22Rv1 (cell line): ENCODE results near the gene ADAM12.
A peak's percentile ranks its signal among the peaks of the same experiment; 100 is the strongest.

Experiments
- H3K27ac ChIP-seq: fragments of 450-650 bp; 2 replicates; pipeline ENCODE4 v1.5.1; 2017
- CTCF ChIP-seq: fragments of 450-650 bp; IDR thresholded peaks from 2 replicates; pipeline ENCODE4 v1.5.1; 2017; ENCODE audit warnings: mild to moderate bottlenecking
- ZFX ChIP-seq: fragments of 450-650 bp; IDR thresholded peaks from 2 replicates; pipeline ENCODE4 v1.6.1; 2017; ENCODE audit warnings: antibody characterized with exemption, borderline replicate concordance

The ADAM12 gene

GRCh38 chr10:126170776-126171175, 217.5 kb downstream of the ADAM12 start:
- TF ChIP-seq ZFX (no peak), CTCF (no peak)
- H3K27ac ChIP-seq: no peak overlapping the region

GRCh38 chr10:126170371-126170770, 217.9 kb downstream of the ADAM12 start:
- H3K27ac ChIP-seq: no peak overlapping the region
- TF ChIP-seq ZFX: no peak
- no peak for TF ChIP-seq CTCF

GRCh38 chr10:126169899-126170298, 218.4 kb downstream of the ADAM12 start:
- no peak for TF ChIP-seq ZFX

GRCh38 chr10:126166797-126167196, 221.5 kb downstream of the ADAM12 start:
- TF ChIP-seq CTCF (no peak), ZFX (no peak)
- no peak overlapping the region for H3K27ac ChIP-seq

More at GRCh38 chr10:126169899-126170298, 218.4 kb downstream of the ADAM12 start:
- no peak overlapping the region for H3K27ac ChIP-seq

- no peak overlapping the region for H3K27ac ChIP-seq
- TF ChIP-seq CTCF (no peak), ZFX (no peak)
Measured at GRCh38 chr10:126165874-126166273, 222.4 kb downstream of the ADAM12 start.

- H3K27ac ChIP-seq: no peak overlapping the region
- TF ChIP-seq ZFX: no peak
- no peak for TF ChIP-seq CTCF
Measured at GRCh38 chr10:126163506-126163905, 224.8 kb downstream of the ADAM12 start.

- H3K27ac ChIP-seq: no peak overlapping the region
- TF ChIP-seq CTCF (no peak), ZFX (no peak)
Measured at GRCh38 chr10:126161691-126162090, 226.6 kb downstream of the ADAM12 start.

- no peak overlapping the region for H3K27ac ChIP-seq
- TF ChIP-seq CTCF (peak; percentile 25; the same call in 1 of the 2 replicates), ZFX (no peak)
Measured at GRCh38 chr10:126160971-126161630, 227.2 kb downstream of the ADAM12 start.
